Erythroblast (primary cell): ENCODE measurements around the gene PHF20.

Experiments
- GATA1 ChIP-seq: IDR thresholded peaks from 2 replicates; pipeline ENCODE4 v1.6.1; 2011; ENCODE audit warnings: low read depth, mild to moderate bottlenecking, control low read depth, low read length, moderate library complexity
- POLR2A ChIP-seq: IDR thresholded peaks from 2 replicates; pipeline ENCODE4 v1.6.1; 2011; ENCODE audit warnings: mild to moderate bottlenecking, low read length

- TF ChIP-seq POLR2A (no peak), GATA1 (no peak)
These were observed 39.8 kb upstream of the PHF20 start for GRCh38 chr20:35731862-35732643.
